Measurements from ENCODE around the gene CATSPERZ. TPM values are rescaled to one million over a fixed set of nuclear protein-coding genes. Genes with fewer than 3 reads are reported as not detected.
"Not testable (repeated sequence)": the region's sequence is repeated elsewhere in the genome, so short reads cannot be mapped to it uniquely, and the experiment has no call there.

The CATSPERZ gene
- polyA plus RNA-seq, 1 experiment, result not detected

- TF ChIP-seq, protein P1, sequence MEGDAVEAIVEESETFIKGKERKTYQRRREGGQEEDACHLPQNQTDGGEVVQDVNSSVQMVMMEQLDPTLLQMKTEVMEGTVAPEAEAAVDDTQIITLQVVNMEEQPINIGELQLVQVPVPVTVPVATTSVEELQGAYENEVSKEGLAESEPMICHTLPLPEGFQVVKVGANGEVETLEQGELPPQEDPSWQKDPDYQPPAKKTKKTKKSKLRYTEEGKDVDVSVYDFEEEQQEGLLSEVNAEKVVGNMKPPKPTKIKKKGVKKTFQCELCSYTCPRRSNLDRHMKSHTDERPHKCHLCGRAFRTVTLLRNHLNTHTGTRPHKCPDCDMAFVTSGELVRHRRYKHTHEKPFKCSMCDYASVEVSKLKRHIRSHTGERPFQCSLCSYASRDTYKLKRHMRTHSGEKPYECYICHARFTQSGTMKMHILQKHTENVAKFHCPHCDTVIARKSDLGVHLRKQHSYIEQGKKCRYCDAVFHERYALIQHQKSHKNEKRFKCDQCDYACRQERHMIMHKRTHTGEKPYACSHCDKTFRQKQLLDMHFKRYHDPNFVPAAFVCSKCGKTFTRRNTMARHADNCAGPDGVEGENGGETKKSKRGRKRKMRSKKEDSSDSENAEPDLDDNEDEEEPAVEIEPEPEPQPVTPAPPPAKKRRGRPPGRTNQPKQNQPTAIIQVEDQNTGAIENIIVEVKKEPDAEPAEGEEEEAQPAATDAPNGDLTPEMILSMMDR (IDR thresholded peaks at IDR 0.05; ENCODE audit: insufficient read depth, low read depth, low read length), result no peak
- ChIA-PET CTCF (no interaction called here), POLR2A (no interaction called here)
- DNase-seq (ENCODE audit: low read depth), result no peak
- Histone ChIP-seq H3K36me3 (ENCODE audit: control insufficient read depth, insufficient read depth, low read length) (peaks cover 15% of the 10 kb centered on the region), H3K27me3 (ENCODE audit: control insufficient read depth, insufficient read depth, low read length) (no peaks in the 10 kb centered on the region), H3K4me3 (ENCODE audit: low read depth, low read length) (no peak overlapping the region)
Observed at GRCh38 chr11:64321026-64321425, 20.9 kb downstream of the CATSPERZ start.

DNA sequence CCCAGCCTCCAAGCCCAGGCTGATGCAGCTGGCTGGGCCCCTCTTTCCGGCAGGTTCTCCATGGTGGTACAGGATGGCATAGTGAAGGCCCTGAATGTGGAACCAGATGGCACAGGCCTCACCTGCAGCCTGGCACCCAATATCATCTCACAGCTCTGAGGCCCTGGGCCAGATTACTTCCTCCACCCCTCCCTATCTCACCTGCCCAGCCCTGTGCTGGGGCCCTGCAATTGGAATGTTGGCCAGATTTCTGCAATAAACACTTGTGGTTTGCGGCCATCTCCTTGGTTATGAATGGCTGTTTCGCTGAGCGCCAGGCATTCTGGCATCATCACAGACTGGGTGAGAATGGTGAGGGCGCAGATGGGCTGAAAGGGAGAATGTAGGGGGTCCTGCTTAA is 21.4 kb downstream of the CATSPERZ start:
- Histone ChIP-seq H3K36me3 (ENCODE audit: control insufficient read depth, insufficient read depth, low read length) (peaks cover 15% of the 10 kb centered on the region), H3K27me3 (ENCODE audit: control insufficient read depth, insufficient read depth, low read length) (no peaks in the 10 kb centered on the region), H3K4me3 (ENCODE audit: low read depth, low read length) (no peak overlapping the region)
- ChIA-PET CTCF (no interaction called here), POLR2A (no interaction called here)
- DNase-seq (ENCODE audit: low read depth), result no peak
- TF ChIP-seq, protein P1 (IDR thresholded peaks at IDR 0.05; ENCODE audit: insufficient read depth, low read depth, low read length), result no peak

GRCh38 chr11:64322925-64323260 is 22.7 kb downstream of the CATSPERZ start:
- H3K27me3 ChIP-seq (ENCODE audit: control insufficient read depth, insufficient read depth, low read length), result no peaks in the 10 kb centered on the region
- CTCF ChIA-PET, result interaction anchor here (1.5 kb wide), 1 partner anchor 9 kb away, joined by 4 read pairs; no protein-coding TSS in a partner anchor
- TF ChIP-seq, protein P1 (IDR thresholded peaks at IDR 0.05; ENCODE audit: insufficient read depth, low read depth, low read length), result no peak
- peaks cover 15% of the 10 kb centered on the region for H3K36me3 ChIP-seq (ENCODE audit: control insufficient read depth, insufficient read depth, low read length)
- POLR2A ChIA-PET, result no interaction called here
- H3K4me3 ChIP-seq (ENCODE audit: low read depth, low read length), result no peak overlapping the region
- DNase-seq (ENCODE audit: low read depth), result no peak

DNA sequence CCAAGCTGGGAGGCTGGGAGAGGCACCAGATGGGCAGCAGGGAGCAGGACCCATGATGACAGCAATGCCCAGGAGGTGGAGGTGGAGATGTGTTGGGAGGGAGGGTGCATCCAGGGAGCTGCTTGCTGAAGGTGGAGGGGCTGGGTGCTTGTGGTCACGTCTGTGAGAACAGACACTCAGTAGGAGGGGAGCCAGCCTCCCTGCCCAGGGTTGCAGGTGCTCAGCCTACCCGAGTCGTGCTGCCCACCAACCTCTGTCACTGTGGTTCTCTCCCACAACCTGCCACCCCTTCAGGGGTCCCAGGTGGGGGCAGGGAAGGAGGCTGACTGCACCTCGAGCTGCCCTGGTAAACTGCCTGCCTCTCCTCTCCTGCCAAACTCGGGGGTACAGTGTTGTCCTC is 23.2 kb downstream of the CATSPERZ start:
- H3K4me3 ChIP-seq (ENCODE audit: low read depth, low read length), result no peak overlapping the region
- CTCF ChIA-PET, result interaction anchor here (1.5 to 1.6 kb wide), 3 partner anchors 8 to 19 kb away, joined by 3 to 5 read pairs (median 4); no protein-coding TSS in a partner anchor
- DNase-seq (ENCODE audit: low read depth), result no peak
- H3K36me3 ChIP-seq (ENCODE audit: control insufficient read depth, insufficient read depth, low read length), result peaks cover 15% of the 10 kb centered on the region
- H3K27me3 ChIP-seq (ENCODE audit: control insufficient read depth, insufficient read depth, low read length), result no peaks in the 10 kb centered on the region
- TF ChIP-seq, protein P1 (IDR thresholded peaks at IDR 0.05; ENCODE audit: insufficient read depth, low read depth, low read length), result no peak
- POLR2A ChIA-PET, result no interaction called here

DNA sequence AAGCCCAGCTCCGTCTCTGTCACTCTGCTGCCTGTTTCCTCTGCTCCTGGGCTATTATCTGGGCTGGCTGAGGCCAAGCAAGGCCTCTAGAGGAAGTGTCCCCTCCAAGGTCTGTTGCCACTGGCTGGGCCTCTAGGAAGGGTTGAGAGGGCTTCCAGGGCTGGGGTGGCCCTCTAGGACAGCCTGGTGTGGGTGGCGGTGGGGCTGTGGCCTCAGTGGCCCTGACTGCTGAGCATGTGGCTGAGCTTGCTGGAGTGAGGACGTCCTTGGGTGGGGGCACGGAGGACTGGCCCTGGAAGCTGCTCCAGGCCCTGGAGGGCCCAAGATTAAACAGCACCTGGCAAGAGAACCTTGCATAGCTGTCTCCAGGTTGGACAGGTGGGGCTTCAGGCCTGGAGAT is 23.8 kb downstream of the CATSPERZ start:
- DNase-seq (ENCODE audit: low read depth); H3K27me3 ChIP-seq (ENCODE audit: control insufficient read depth, insufficient read depth, low read length); POLR2A ChIA-PET; H3K4me3 ChIP-seq (ENCODE audit: low read depth, low read length): not testable (repeated sequence)
- H3K36me3 ChIP-seq (ENCODE audit: control insufficient read depth, insufficient read depth, low read length), result peaks cover 15% of the 10 kb centered on the region
- CTCF ChIA-PET, result interaction anchor here (1.5 to 1.6 kb wide), 3 partner anchors 10 to 31 kb away, joined by 3 to 5 read pairs (median 5); no protein-coding TSS in a partner anchor

All from BJ (cell line).